K562 (cell line): ENCODE results near the gene CCDC9B.

Source experiments
- CHAMP1 ChIP-seq: fragments of 450-650 bp; IDR thresholded peaks from 2 replicates; pipeline ENCODE4 v1.6.1; 2016; ENCODE audit warnings: mild to moderate bottlenecking
- CHD2 ChIP-seq: IDR thresholded peaks from 2 replicates; pipeline ENCODE4 v1.6.1; 2011; ENCODE audit warnings: low read depth, low read length
- CTCF ChIP-seq, 3 experiments: IDR thresholded peaks in 2 of 3; conservative IDR thresholded peaks in 1 of 3; 2 replicates each; pipeline ENCODE4 v1.5.1; 2011 to 2012; ENCODE audit warnings: low read length in 3 of 3, mild to moderate bottlenecking in 3 of 3, control low read depth in 2 of 3, improper control_type of control experiment in 1 of 3, inconsistent platforms in 1 of 3, low read depth in 1 of 3, mixed read lengths in 1 of 3, moderate library complexity in 1 of 3; ENCODE audit not compliant: insufficient read depth in 2 of 3
- E2F1 ChIP-seq: sonication (generic); formaldehyde crosslinking; IDR thresholded peaks from 2 replicates; pipeline ENCODE4 v1.8.1; 2023; ENCODE audit warnings: mild to moderate bottlenecking, missing genetic modification reagents, moderate library complexity
- FOXA1 ChIP-seq: fragments of 450-650 bp; IDR thresholded peaks from 2 replicates; pipeline ENCODE4 v1.6.1; 2016; ENCODE audit warnings: mild to moderate bottlenecking, borderline replicate concordance
- JUN ChIP-seq, 2 experiments: sonication (generic) in 1 of 2; formaldehyde crosslinking in 1 of 2; IDR thresholded peaks; 2 replicates each; pipeline versions ENCODE4 v1.6.1 to v1.8.0; 2012 to 2022; ENCODE audit warnings: borderline replicate concordance in 2 of 2, mild to moderate bottlenecking in 2 of 2, improper control_type of control experiment in 1 of 2, low read depth in 1 of 2, low read length in 1 of 2, missing genetic modification reagents in 1 of 2
- MLX ChIP-seq, 2 experiments: fragments of 450-650 bp in 1 of 2; sonication (generic) in 1 of 2; formaldehyde crosslinking; conservative IDR thresholded peaks; 2 replicates each; pipeline versions ENCODE4 v1.4.0 to v1.8.1; 2020 to 2022; ENCODE audit warnings: mild to moderate bottlenecking in 1 of 2, missing genetic modification reagents in 1 of 2
- NCOA2 ChIP-seq, 2 experiments: fragments of 450-650 bp; IDR thresholded peaks; 2 replicates each; pipeline ENCODE4 v1.6.1; 2018; ENCODE audit warnings: mild to moderate bottlenecking in 2 of 2, moderate library complexity in 1 of 2; ENCODE audit not compliant: partially characterized antibody in 2 of 2
- POLR2A ChIP-seq: fragments of 450-650 bp; conservative IDR thresholded peaks from 2 replicates; pipeline ENCODE4 v1.6.1; 2016
- POLR2AphosphoS5 ChIP-seq: IDR thresholded peaks from 2 replicates; pipeline ENCODE4 v1.6.1; 2011; ENCODE audit warnings: mild to moderate bottlenecking, low read depth, low read length, moderate library complexity; ENCODE audit not compliant: control insufficient read depth, insufficient read depth
- POU5F1 ChIP-seq: fragments of 150-350 bp; IDR thresholded peaks from 2 replicates; pipeline ENCODE4 v1.6.1; 2014; ENCODE audit warnings: borderline replicate concordance, low read length, low read depth, mild to moderate bottlenecking; ENCODE audit not compliant: partially characterized antibody
- RFX7 ChIP-seq: fragments of 250-450 bp; sonication (Bioruptor Pico); IDR thresholded peaks from 2 replicates; pipeline ENCODE4 v1.5.1; 2021; ENCODE audit warnings: mild to moderate bottlenecking
- ZFX ChIP-seq: sonication (generic); formaldehyde crosslinking; IDR thresholded peaks from 2 replicates; pipeline ENCODE4 v1.8.0; 2022; ENCODE audit warnings: mild to moderate bottlenecking, missing genetic modification reagents, moderate library complexity

GRCh38 chr15:40286061-40286532, 54.6 kb downstream of the CCDC9B start:
- TF ChIP-seq RFX7 (CRISPR knock-in tag) (no peak), CHD2 (no peak), POLR2AphosphoS5 (no peak), ZFX (CRISPR knock-in tag) (no peak), CHAMP1 (no peak), MLX (CRISPR knock-in tag; conservative IDR thresholded peaks at IDR 0.05) (no peak), POLR2A (no peak), CTCF (IDR thresholded peaks at IDR 0.05 in 2 of 3, conservative IDR thresholded peaks at IDR 0.05 in 1 of 3; ENCODE audit: insufficient read depth in 2 of 3, low read depth in 1 of 3, low read length in 3 of 3) (no peak), JUN (IDR thresholded peaks at IDR 0.05; ENCODE audit: borderline replicate concordance, low read depth, low read length) (no peak), JUN (CRISPR knock-in tag; IDR thresholded peaks at IDR 0.05; ENCODE audit: borderline replicate concordance) (no peak), NCOA2 (IDR thresholded peaks at IDR 0.05; ENCODE audit: partially characterized antibody in 2 of 2) (no peak), E2F1 (no peak), POU5F1 (no peak), FOXA1 (no peak)
